Globus pallidus (tissue), 1 donor: Measurements from ENCODE around the gene FAIM.
"Not testable (repeated sequence)": the region's sequence is repeated elsewhere in the genome, so short reads cannot be mapped to it uniquely, and the experiment has no call there.

ENCODE experiments used
- DNase-seq: peaks from one replicate; pipeline ENCODE4 v3.0.0-alpha.2; 2015; ENCODE audit warnings: low spot score

FAIM gene

DNA sequence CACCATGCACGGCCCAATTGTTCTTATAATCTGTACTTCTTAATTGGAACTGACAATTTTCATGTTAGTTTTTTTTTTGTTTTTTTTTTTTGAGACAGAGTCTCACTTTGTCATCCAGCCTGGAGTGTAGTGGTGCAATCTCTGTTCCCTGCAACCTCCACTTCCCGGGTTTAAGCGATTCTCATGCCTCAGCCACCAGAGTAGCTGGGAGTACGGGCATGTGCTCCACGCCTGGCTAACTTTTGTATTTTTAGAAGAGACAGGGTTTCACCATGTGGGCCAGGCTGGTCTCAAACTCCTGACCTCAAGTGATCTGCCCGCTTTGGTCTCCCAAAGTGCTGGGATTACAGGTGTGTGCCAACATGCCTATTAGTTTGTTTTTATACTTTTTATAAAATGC lies 72.4 kb downstream of the FAIM start:
- not testable (repeated sequence) for DNase-seq

DNA sequence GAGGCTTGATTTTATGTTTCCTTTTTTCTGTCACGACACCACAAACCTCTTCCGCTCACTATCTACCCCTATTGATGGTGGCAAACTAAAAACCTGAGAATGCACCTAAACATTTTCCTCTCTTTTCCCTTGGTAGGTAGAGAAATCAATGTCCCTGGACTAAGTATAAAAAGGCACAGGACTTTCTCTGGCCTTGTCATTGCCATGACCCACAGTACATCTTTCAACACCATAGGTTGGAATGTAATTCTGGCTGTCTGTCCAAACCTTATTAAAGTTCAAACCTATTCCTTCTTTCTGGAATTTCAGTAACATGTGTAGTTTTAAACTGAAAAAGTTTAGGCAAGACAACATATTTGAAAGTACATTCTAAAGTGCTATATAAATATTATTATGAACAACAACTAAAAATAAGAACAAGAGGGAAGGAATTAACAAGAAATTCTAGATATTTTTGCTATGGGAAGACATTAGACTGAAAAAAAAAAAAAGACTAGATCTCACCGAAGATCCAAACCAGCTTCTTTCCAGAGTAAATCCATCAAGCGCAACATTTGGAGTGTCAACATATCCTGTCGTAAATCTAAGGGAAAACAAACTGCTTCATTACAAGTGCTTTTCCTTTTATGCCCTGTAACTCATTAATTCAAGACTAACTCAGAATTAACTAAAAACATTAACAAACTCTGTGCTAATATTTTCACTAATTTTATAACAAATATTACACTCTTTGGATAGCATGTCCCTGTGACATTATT lies 73.1 kb downstream of the FAIM start:
- no peak for DNase-seq

DNA sequence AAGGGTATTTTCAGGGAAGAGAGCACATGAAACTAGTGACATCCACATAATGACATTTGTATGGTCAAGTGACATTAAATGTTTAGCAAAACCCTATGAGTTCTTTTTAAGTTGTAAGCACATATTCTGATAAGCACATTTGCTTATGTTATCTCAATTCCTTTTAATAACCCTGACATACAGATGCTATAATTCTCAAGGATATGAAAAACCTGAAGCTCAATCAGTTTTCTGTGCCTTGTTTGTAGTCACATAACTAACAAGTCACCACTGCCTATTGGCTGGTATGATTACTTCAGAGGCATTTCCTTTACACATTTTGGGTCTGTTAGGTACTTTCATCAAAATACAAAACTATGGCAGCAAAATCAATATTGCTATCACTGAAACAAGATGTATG lies 74.1 kb downstream of the FAIM start:
- no peak for DNase-seq
